GM21360 (cell line): ENCODE data around the gene MFSD6L.

Experiments
- ATAC-seq: cut with Tn5 transposase; IDR thresholded peaks from one replicate; pipeline ENCODE4 v1.9.1; 2021; ENCODE audit warnings: mild to moderate bottlenecking, moderate library complexity; ENCODE audit not compliant: unreplicated experiment

MFSD6L gene

GRCh38 chr17:8798846-8799569 is at the start of gene MFSD6L:
MFSD6L (minus strand) TSS chr17:8799365; CDS start chr17:8799120, 245 bp downstream.
- no peak for ATAC-seq

DNA sequence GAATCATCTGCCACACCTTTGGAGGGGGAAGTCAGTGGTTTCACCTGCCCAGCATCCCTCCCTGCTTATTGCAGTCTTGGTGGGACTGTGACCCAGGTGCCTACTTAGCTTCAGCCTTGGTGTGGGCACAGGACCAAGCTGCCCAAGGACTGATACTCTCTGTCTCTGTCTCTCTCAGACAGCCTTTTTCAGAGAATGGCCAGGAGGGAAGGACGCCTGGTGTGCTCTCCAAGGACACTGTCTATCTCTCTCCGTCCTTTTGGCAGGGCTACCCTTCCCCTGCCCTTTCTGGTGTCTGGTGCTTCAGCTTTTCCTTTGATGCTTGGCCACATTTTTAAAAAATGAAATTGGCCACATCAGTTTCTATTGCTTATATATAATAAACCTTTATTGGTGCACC is 48.7 kb upstream of the MFSD6L start:
- no peak for ATAC-seq

GRCh38 chr17:8846768-8847211 is 47.6 kb upstream of the MFSD6L start:
- no peak for ATAC-seq

DNA sequence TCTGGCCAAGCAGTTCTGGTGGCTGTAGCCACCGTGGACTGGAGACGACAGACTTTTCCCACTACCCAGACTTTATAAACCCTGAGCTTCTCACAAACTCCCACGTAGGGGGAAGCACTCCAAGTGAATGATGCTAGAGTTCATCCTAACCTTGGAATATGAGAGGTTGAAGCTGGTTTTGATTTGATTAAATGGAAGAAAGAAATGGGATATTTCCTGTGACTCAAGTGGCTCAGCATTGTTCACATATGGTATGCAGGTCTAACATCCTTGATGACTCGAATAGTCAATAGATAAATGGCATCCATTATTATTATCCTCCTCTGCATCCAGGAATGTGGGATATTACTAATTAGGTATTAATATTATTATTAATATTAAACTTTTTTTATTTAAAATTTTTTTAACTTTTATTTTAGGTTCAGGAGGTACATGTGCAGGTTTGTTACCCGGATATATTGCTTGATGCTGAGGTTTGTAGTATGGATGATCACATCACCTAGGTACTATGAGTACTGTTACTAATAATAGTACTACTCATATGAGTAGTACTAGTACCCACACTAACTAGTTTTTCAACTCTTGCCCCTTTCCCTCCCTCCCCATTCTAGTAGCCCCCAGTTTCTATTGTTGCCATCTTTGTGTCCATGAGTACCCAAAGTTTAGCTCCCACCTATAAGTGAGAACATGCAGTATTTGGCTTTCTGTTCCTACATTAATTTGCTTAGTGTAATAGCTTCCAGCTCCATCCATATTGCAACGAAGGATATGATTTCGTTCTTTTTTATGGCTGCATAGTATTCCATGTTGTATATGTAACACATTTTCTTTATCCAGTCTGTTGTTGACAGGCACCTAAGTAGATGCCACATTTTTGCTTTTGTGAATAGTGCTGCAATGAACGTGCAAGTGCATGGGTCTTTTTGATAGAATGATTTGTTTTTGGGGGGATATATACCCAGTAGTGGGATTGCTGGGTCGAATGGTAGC is 45.4 kb upstream of the MFSD6L start:
- ATAC-seq = no peak

GRCh38 chr17:8843344-8843743 is 44.2 kb upstream of the MFSD6L start:
- no peak for ATAC-seq

DNA sequence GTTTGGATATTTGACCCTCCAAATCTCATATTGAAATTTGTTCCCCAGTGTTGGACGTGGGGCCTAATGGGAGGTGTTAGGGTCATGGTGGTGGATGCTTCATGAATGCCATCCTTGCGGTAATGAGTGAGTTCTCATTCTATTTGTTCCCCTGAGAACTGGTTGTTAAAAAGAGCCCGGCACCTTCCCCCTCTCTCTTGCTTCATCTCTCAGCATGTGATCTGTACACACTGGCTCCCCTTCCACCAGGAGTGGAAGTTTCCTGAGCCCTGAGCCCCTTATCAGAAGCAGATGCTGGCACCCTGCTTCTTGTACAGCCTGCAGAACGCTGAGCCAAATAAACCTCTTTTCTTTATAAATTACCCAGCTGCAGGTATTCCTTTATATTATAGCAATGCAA is 42.7 kb upstream of the MFSD6L start:
- ATAC-seq = no peak

DNA sequence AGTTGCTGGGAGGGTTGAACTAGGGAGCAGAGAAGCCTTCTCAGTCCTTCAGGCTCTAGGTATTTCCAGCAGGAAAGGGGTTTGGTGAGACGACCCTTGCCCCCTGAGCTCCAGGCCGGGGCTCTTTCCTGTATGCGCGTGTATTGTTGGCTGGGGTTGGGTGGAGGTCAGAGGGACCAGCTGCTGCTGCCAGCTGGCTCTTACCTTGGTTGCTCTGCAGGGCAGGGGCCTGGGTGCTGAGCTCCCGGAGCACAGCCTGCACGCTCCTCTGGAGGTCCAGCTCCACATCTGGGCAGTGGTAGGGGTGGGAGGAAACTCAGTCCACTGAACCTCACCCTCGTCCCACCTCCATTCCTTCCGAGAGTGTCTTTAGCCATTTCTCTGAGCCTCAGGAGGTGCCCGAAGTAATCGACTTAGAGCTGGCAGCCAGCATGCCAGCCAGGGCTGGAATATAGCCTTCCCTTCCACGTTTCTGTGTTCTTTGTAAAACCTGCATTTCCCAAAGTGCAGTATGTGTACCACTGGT is 40.3 kb upstream of the MFSD6L start:
- no peak for ATAC-seq

- no peak for ATAC-seq
Measured at GRCh38 chr17:8838551-8839095, 39.5 kb upstream of the MFSD6L start.

GRCh38 chr17:8837563-8838075 is 38.5 kb upstream of the MFSD6L start:
- no peak for ATAC-seq

GRCh38 chr17:8836821-8837562 is 37.8 kb upstream of the MFSD6L start:
- no peak for ATAC-seq

GRCh38 chr17:8835631-8836364 is 36.6 kb upstream of the MFSD6L start:
- ATAC-seq = no peak

DNA sequence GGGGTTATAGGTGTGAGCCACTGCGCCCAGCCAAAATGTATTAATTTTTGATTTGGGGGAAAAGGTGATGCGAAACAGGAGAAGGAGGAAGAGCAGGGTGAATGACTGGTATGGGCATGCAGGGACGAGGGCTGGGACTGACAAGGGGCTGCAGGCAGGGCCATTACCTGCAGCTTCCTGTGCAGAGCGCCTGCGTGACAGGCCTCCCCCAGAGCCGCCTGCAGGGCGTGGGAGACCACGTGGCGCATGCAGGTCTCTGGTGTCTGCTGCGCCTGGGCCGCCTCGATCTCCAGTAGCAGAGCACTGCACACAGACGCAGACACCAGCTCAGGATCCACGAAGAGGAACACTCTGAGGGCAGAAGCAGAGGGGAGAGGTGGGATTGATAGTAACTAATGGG is 35.9 kb upstream of the MFSD6L start:
- ATAC-seq = no peak

GRCh38 chr17:8832711-8833352 is 33.7 kb upstream of the MFSD6L start:
- ATAC-seq = no peak

DNA sequence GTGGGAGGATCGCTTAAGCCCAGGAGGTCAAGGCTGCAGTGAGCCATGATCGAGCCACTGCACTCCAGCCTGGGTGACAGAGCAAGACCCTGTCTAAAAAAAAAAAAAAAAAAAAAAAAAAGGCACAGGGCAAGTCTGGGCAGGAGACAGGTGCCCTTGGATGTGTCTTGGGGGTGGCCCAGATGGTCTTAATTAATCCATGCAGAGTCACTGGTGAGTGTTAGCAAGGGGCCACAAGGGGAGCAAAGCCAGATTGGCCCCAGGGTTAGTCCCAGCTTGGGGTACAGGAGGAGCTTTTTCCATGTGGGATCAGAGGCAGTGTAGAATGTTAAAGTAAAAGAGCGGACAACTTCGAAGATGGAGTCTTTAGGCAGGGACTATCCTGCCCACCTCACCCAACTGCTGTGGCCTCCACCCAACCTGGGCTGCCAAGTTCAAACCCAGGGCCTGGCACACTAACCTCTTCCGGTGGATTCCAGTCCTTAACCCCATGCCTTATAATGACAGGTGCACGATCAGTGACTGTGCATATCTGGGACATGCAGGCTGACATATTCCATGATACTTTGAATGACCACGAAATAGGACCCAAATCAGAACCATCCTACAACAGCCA is 32.2 kb upstream of the MFSD6L start:
- no peak for ATAC-seq

DNA sequence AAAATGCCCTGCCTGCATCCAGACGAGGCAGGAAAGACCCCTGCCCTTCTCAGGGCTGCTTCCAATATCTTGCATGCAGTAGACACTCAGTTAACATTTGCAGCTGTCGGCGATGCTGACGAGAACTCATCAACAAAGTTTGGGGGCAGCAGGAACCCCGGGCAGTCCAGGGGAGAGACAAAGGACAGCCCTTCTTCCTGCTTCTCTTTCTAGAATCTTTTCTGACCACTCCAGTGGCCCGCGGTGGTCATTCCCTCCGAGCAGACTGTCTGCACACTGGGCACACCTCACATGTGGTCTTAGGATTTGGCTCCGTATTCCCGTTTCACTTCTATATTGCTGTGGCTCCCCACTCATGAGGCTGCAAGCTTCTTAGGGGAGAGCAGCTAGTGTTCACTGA is 31.0 kb upstream of the MFSD6L start:
- no peak for ATAC-seq

DNA sequence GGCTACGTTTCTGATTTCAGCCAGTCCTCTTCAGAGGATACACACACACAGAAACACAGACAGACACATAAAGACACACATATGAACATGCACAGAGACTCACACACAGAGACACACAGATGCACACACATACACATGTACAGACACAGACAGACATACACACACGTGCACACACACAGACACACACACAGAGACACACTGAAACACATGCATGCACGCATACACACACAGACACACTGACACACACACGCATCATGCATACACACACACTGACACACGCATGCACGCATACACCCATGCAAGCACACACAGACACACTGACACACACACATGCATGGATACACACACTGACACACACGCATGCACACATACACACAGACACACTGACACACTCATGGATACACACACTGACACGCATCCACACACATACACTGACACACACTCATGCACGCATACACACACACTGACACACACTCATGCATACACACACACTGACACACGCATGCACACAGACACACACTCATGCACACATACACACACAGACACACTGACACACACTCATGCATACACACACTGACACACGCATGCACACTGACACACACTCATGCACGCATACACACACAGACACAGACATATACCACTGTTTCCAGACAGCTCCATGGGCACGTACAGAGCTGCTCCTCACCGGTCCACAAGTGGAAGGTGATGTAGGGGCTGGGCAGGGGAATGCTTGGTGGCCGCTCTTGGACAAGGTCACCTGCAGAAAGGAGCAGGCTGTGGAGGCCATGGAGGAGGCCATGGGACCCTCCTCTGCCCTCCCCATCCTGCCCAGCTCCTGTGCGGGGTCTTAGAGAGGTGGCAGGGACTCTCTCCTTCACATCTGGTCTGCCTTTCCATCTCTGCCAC is 30.1 kb upstream of the MFSD6L start:
- ATAC-seq = no peak

- no peak for ATAC-seq
Measured at GRCh38 chr17:8828517-8828875, 29.3 kb upstream of the MFSD6L start.
